NCI-H510A (cell line): ENCODE measurements around the gene ZNFX1.

Experiments
- DNase-seq: peaks from one replicate; lab custom pipeline; 2025; lab: John Stamatoyannopoulos, UW

ZNFX1 gene

DNA sequence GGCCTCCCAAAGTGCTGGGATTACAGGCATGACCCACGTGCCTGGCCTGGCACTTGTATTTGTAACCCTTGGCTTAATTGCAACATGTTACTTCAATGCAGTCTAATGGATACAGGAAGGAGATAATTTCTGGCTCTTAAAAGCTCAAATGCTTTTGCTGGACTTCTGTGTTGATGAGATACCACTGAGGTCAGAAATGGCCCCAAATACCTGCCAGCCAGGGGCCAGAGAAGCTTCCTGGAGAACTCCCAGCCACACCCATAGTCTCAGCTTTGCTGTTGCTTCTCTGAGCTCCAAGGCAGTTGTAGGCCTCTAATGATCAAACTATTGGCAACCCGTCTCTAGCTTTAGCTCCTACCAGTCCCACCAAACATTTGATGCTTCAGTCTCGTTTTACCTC lies 14.2 kb upstream of the ZNFX1 start:
- DNase-seq: no peak

DNA sequence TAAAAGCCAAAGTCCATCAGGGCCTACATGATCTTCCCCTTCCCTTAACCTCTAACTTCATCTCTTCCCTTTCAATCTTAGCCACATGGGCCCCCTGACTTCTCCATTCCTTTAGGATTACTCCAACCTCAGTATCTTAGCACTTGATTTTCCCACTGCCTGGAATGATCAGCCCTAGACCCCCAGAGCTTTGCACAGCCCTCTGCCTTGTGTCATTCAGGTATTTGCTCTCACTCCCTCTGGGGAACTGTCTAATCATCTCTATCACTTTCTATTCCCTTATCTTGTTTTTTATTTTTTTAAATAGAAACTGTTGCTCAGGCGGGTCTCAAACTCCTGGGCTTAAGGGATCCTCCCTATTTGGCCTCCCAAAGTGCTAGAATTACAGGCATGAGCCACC lies 13.3 kb upstream of the ZNFX1 start:
- no peak for DNase-seq

DNA sequence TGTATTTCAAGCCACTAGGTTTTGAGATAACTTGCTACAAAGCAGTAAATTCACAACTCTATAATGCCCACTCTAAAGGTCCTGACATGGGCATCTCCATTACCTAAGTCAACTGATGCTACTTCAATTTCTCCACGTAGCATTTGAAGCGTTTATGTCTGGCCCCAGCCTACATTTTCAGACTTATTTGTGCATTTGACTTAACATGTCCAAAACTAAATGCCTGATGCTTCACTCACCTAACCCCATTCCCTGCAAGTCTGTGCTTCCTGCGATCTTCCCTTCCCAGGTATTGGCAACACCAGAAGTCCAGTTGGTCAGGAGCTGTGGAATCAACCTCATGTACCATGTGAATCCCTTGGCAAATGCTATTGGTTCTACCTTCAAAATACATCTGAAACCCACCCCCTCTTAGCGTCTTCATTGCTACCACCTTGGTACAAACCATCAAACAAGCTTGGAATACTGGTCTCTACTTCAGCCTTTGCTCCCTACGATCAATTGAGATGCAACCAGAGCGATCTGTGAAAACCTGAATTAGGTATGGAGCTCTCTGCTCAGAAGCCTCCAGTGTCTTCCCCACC lies 12.8 kb upstream of the ZNFX1 start:
- DNase-seq: no peak

DNA sequence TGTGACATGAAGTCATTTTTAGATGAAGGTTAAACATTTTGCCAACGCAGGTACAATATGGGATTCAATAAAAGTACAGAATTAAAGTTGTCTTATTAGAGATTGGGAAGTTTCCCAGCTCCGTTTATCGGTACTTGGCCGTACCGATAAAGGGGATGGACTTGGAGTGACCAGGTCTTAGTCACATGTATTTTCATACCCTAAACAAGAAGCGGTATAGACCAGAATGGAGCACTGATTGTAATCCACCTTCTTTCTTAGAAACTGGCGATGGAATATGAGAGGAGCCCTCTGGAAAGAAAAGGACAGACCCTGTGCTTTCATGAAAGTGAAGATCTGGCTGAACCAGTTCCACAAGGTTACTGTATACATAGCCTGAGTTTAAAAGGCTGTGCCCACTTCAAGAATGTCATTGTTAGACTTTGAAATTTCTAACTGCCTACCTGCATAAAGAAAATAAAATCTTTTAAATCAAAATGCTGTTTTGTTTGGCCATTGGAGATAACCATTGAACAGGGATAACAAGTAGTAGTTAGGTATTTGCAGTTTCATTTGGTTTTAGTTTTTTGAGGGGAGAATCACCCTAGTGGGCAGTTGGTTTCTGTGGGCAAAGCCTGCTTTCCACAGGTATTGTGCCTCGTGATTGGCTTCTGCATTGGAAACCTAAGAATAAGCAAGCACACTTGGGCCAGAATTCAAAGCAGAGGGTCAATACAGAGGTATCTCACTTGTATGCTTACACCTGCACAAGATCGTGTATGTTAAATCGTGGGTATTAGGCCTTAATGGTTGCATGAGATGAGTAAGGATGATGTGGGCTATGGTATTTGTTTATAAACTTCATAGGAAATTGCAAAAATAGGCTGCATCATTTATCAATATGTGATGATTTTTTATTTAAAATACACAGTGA lies 11.2 kb upstream of the ZNFX1 start:
- DNase-seq: peak; percentile 76

DNA sequence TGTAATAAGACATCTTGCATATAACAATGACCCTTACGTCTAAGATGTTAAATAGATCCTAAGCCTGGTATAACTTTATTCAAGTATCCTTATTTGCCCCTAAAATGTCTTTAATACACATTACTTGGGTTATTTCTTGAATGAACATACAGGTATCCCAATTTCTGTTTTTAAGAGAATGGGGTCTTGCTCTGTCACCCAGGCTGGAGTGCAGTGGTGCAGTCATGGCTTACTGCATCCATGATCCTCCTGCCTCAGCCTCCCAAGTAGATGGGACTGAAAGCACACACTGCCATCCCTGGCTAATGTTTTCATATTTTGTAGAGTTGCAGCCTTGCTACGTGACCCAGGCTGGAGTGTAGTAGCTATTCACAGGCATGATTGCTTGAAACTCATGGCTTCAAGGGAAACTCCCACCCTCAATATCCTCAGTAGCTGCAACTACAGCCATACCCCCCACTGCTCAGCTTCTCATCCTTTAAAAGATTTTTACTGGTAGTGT lies 10.4 kb upstream of the ZNFX1 start:
- DNase-seq: no peak

DNA sequence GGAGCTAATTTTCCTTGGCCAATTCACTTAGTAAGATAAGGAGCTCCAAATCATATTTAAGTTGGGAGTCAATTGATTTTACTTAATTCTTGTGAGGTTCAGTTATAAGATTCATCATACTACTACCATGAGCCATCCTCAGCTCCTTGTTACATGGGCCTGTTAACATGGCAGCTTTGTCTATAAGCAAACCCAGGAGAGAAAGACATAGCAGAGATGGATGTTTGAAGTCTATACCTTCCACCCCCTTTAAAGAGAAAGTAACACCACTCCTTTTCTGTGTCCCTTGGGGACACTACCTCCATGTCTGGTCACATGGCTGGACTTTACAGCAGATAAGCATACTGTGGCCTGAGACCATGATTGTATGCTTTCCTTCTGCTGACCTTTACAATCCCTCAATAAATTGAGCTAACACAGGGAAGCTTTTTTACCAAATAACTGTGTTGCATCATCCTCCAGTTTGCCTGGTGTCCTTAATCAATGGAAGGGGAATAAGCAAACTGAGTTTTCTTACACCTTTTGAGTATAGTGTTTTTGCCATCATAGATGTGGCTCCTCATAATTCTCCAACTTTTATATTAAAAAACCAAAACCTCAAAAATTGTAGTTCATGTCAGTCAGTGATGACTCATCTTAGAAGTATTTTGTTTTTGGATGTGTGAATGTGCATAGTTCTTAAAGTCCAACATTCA lies 9.8 kb upstream of the ZNFX1 start:
- DNase-seq: no peak

DNA sequence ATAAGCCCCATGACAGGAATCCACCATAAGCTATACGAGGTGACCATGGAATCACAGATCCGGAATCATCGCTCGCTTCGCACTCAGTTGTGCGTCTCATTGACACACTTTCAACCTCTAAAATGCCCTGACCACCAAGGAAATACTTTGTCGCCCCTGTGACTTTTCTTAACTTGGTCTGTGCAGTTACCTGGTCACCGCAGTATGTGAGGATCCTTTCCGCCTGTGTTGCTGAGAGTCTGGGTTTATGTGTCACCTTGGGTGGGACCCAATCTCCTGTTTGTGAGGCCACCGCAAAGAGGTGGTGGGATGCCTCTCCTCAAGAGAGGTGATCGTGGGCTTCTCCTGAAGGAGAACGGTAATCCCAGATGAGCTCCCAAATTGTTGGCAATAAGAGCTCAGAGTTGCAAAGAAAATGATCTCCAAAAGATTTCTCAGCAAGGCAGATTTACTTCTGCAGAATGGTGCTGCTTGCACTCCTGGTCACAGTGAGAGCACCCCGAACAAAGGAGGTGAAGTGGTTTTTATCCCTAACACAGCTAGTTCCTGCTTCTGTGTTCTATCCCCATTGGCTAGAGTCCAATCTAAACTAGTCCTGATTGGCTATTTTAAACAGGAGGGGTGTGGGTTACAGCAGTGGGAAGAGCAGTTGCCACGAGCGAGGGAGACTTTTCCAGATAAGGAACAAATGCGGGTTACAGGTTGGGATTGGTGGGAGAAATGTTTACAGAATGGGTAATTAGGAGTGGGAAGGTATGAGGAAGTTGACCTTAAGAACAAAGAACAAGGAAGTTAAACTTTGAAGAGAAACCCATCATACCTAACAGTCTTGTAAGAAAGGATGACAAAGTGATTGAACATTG lies 9.1 kb upstream of the ZNFX1 start:
- DNase-seq: no peak

DNA sequence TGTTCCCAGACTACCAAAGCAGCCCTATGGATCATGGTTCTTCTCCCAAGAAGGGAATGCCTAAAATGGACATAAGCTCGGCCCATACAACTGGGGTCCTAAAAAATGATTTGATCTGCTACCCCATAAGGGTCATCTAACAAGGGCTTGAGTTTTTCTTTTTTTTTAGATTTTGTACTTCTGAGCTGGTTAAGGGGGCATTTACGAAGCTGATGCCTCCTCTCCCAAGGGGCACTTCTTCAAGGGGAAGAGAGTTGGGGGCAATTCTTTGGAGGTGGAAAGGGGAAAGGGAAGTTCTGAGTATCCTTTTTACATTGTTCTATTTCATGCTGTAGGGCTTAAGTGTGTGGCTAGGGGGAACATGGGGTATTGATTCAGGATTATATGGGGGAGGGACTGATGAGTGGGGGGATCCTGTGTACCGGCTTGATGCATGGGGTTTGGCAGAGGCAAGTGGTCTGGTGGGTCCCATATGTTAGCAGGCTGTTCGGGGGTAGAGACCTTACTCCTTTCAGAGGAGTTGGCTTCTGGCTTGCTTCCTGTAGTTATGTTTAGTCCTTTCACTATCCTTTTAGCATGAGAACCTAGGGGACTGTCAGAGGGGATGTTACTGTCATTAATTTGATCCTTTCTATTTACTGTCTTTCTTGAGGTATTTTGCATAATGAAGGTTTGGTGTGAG lies 8.1 kb upstream of the ZNFX1 start:
- DNase-seq: no peak

DNA sequence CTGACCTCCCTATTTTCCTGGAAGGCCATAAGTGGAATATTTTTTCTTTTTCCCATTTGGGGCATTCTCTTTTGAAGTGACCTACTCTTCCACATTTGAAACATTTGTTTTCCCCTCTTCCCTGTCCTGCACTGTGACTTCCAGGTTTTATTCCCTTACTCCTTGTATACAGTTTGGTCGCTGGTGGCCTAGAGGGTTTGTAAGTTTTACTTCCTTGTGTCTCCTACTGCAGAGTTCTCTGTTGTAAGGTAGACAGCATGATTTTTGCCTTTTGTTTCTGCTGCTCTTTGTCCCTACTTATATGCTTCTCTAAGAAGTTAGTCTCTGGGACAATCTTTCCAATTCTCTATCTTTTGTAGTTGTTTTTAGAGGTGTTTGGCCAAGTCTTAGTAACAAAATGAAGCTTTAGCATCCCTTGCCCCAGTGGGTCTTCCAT lies 7.4 kb upstream of the ZNFX1 start:
- no peak for DNase-seq

DNA sequence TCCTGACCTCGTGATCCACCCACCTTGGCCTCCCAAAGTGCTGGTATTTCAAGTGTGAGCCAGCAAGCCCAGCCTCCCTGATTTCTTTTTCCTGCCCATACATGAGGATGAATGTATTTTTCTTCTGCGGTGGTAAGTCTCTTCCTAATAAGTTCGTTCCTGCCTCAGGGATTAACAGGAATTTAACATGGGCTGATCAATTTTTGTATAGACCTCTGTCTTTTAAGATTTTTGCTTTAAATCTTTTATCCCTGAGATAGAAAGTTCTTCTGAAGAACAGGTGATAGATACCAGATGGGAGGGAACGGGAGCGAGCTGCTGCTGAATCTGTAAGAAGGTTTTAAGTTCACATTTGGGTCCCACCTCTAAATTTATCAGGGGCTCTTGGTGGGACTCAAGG lies 7.0 kb upstream of the ZNFX1 start:
- no peak for DNase-seq

DNA sequence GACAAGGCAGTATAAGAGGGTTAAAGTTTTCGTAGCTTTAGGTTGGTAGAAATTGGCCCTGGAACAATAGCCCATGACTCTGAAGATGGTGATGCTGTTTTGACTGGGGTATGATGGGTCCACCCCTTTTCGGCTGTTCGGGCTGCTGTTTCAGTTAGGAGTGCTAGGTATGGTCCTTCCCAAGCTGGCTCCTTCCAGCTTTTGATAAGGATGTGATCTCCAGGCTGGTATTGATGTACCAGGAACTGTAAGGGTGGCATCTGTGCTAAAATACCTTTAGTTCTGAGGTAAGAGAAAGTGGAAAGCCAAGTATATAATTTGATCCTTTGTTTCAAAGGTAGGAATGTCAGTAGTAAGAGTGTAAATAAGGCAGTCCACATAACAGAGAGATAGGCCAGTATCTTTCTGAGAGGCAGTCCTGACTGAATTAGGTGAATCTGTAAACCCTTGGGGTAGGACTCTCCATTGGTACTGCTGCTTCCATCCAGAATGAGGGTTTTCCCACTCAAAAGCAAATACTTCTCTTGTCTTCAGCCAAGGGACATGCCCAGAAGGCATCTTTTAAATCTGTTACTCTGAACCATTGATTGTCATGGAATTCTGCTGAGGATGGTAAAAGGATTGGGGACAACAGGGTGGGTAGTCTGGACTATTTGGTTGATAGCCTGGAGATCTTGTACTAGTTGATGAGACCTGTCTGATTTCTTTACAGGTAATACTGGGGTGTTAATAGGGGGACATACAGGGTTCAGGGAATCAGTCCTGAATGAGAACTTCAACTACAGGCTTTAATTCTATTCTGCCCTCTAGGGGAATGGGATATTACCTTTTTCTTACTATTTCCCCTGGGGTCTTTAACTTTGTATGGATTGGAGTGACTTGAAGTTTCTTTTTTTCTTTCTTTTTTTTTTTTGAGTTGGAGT lies 6.1 kb upstream of the ZNFX1 start:
- no peak for DNase-seq

DNA sequence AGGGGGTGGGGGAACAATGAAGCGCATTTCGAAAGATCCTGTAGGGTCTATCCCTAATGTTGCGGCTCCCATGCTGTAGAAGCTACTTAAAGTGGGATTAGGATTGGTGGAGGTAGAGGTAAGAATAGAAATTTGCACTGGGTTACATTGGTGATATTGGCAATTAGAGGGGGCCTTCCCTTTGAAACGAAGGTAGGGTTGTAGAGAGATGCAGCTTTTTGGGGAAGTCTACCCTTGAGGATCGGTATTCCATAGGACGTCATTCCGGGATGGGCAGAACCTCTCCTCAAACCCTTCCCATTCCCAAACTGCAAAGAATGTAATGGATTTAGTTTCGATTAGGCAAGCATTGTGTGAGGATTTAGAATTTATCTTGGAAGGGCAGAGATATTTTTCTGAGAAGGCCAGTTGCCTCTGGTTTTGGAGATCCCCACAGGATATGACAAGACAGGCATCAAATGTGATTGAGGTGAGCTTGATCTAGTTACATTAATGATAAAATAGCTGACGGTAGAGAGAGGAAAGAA lies 5.4 kb upstream of the ZNFX1 start:
- DNase-seq: no peak

DNA sequence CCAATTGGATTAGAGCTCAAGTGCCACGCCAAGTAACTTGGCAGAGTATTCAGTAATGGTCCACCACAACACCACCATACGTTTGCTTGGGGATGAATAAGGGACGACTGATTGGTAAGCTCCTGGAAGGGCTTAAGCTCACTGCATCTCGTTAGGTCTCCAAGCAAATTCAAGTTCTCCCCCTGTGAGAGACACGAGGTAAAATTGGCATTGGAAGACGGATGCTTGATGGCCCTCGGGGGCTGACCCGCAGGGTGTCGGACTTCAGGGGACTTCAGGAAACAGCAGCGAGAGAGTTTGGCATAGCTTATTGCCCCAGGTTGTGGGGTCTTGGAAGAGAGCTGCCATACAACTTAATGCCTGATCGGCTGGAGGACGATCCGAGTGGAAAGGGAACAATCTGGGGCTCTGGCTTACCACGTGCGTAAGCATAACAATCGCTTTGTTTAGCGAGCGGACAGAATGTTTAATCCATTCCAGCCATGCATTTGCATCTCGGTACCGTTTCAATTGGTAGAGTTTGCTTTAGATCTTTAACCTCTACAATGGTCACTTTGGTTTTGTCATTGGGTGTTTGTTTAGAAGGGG lies 4.8 kb upstream of the ZNFX1 start:
- no peak for DNase-seq

DNA sequence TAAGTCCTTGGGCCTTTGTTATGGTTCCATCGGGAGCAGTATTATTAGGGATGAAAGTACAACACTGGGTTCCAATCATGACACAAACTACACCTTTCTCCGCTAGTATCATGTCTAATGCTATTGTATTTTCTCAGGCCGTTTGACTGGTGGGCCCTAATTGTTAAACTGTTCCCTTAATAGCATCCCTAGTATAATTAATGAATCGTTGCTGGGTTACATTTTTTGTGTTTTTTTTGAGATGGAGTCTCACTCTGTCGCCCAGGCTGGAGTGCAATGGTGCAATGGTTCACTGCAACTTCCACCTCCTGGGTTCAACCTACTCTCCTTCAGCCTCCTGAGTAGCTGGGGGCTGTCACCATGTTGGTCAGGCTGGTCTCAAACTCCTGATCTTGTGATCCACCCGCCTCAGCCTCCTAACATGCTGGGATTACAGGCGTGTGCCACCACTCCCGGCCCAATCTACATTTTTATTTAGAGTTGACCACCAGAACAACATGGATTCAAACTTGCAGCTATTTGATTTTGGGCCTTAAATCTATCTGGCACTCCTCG lies 4.1 kb upstream of the ZNFX1 start:
- no peak for DNase-seq

DNA sequence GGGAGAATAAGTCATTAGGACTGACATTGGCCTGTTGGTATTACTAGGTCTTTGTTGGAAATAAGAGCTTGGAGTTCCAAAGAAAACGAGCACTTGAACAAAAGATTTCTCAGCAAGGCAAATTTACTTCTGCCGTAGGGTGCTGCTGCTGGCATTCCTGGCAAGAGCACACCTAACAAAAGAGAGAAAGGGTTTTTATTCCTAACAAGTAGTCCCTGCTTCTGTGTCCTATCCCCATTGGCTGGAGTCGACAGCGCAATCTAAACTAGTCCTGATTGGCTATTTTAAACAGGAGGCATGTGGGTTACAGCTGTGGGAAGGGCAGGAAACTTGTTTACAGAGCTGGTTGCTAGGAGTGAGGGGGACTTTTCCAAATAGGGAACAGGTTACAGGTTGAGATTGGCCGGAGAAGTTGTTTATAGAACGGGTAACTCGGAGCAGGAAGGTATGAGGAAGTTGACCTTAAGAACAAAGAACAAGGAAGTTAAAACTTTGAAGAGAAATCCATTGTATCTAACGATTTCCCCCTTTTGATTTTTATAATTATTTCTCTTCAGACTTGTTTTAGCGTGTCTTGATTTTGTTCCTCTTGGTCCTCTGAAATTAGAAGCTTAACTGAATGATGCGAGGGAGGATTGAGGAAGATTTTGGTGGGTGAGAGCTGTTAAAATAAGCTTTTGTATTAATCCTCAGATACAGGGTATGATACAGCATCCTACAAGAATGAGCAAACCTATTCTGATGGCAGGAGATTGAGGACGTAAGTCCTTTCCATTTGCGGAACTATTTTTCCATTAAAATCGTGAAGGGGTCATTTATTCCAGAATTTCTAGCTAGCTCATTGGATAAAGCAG lies 3.4 kb upstream of the ZNFX1 start:
- DNase-seq: no peak

DNA sequence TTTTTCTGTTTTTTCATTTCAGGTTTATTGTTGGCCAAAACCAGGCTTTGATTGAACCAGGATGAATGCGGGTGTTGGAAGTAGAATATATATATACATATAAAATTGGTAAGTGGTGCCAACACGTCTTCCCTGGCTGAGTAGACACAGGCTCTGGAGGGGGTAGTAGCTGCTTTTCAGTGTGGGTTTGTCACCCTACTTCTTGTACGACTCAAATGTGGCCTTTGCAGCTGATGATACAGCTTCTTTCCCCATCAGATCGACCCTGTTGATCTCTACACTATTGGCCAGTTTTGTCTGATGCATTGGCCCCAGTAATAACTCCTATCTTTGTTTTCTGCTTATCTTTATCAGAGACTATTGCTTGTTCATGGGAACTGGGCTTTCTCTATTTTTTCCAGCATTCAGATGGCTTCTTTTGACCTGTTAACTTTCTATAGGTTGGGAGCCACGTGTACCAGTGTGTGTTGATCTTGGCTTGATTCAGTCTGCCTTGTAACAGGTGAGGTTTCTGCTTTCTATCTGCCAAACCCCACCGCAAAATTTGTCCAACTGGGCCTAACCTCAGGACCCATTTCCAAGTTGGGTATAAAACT lies 2.7 kb upstream of the ZNFX1 start:
- no peak for DNase-seq

DNA sequence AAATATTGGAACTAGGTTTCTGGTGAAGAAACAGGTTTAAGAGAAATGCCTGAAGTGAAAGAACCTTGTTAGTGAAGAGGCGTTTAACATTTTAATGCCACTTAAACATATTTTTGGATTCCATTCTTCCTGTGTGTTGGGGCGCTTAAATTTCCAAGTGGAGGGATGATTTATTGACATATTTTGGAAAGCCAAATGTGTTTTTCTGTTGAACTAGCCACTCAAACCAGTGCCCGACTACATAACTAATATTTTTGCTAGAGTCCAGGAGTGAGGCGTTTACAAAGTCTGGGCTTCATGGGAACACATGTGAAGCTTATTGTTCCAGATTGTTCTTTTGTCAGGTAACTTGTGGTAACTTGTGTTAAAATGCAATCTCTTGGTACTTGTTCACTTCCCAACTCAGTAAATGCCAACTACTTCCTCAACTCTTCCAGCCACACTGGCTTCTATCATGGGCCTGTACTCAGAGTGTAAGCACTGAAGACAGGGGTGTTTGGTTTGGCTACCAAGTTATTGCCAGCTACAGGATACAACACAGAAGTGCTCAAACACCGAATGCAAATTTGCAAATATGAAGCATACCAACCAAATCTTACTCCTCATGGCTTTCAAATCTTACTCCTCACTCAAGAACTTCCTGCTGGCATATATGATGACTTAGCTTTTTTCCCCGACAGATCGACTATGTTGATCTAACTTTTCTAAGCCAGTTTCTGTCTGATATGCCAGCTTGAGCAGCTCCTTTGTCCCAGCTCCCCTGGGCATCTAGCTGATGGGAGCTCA lies 2.0 kb upstream of the ZNFX1 start:
- DNase-seq: no peak
